Activated T-cell treated with anti-CD3 and anti-CD28 coated beads for 48 hours (primary cell): ENCODE results near the gene CFAP141.
"Not testable (repeated sequence)": the region's sequence is repeated elsewhere in the genome, so short reads cannot be mapped to it uniquely, and the experiment has no call there.

ENCODE experiments used
- DNase-seq: peaks from one replicate; pipeline ENCODE4 v3.0.0-alpha.2; 2020; ENCODE audit warnings: low read depth

The CFAP141 gene

DNA sequence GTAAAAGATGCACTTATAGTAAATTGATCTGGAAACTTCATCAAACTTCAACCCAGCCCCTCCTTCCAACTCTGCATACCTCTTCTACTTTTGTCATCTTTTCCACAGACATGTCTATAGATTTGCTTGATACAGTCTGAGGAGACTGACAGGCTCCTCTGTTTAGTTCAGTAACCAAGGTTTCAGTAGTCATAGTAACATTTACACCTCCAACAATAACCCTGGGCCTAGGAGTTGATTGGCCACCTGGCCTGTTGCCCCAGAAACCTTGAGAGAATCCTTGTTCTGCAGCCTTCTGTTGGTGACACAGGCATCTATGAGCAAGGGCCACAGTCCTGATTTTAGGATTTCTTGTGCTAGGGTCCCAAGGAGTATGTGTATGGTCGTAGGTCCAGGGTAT lies at the start of gene CFAP141:
Gene CFAP141 (minus strand): TSS at position 138 of the 400 bp plus-strand sequence. CDS start 26 bp downstream, at position 112.
- DNase-seq: no peak

DNA sequence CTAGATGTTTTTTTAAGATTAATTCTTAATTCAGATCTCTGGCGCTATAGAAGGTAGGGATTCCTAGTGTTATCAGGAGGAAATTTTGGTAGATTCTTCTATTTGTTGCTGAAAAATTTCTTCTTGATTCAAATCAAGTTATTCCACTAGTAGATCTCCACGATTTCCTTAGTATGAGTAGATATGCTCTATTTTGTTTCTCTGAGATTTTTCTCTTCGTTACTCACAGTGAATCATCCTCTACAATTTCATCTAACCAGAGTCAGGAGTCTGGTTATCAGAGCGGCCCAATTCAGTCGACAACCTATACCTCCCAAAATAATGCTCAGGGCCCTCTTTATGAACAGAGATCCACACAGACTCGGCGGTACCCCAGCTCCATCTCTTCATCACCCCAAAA lies 47.5 kb upstream of the CFAP141 start:
- no peak for DNase-seq

DNA sequence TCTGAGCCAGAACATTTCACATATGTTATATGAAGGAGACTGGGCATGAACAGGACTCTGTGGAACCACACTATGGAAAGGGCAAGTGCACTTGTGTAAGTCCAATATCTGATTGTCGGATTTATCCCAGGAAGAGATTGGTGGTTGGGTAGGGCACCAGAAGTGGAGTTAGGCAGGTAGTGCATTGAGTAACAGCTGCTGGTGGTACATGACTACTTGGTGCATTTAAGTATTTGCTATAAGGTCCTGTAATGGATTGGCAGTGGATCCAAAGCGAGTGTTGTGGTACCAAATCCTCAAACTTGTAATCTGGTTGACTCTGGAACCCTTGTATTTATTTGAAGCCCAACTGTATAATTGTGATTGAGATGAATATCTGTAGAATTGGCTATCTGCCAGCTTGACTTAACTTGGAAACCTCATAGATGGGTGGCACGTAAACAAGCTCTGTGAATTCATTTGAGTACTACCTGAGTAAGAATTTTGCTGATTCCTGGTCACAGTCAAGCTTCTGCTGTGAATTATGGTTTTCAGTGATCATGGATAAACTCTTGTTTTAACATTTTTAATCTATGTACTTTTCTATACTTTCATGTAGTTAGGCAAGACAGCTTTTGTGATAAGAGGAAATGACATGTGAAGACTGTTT lies 35.7 kb upstream of the CFAP141 start:
- no peak for DNase-seq

DNA sequence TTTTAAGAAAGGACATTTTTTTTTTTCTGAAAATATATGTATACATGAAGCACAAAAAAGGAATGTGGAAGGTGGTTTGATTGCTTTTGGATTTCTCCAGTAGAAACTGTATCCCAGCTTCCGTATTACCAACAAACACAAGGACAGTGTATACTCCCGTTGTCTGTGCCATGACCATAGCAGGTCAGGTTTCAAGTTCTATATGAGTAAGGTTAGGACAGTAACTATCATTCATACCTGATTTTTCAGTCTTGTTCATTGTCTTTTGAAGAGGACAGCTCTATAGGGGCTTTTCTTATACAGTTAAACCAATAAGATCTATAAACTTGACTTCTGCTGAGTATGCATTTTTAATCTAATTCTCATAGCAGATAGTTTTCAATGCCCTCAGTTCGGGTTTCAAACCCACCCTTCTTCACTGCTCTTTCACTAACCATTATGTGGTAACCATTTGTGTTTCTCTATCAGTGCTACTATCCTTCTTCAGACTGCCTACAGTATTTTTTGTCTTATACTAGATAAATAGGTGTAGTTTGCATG lies 34.2 kb upstream of the CFAP141 start:
- DNase-seq: no peak

DNA sequence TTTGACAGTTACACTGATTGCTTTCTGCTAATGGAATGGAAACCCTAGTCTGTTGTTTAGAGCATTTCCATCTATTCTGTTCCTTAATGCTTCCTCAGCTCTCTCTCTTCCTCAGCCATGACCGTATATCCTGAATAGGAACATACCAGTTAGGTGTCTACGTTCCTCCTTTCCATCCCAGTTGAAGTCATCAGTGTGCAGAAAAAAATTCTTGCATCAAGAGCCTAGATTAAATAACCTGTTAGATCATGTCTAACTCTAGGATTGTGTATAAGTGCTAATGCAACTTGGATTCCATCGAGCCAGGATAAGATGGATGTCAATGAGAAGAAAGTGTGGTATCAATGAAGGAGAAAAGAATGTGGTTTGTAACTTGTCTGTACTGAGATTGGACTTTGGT lies 33.4 kb upstream of the CFAP141 start:
- DNase-seq: no peak

DNA sequence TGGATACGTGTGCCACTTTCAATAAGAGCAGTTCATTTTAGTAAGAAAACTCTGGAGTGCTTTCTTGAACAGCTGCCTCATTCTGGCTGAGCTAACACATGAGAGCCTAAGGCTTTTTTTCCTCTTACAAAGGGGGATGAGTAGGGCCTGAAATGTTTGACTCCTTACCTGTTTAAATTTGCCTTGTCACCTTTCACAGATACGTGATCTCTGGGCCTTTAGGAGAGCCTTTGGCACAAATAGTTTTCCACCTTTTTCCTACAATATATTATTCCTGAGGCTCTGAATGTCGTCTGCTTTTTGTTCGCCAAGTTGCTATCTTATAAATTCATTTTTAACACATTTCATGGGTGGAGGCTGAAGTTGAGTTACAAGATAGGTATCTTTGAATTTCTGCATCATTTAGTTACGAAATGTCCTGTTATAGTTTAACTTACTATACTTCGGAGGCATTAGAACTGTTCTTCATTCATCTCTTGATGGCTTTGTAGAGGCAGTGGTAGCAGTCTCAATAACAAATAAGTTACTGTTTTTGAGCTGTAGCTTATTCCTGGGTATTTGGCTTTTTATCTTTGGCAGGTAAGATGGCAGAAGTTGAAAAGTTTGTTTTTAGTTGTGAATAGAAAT lies 31.9 kb upstream of the CFAP141 start:
- DNase-seq: no peak

DNA sequence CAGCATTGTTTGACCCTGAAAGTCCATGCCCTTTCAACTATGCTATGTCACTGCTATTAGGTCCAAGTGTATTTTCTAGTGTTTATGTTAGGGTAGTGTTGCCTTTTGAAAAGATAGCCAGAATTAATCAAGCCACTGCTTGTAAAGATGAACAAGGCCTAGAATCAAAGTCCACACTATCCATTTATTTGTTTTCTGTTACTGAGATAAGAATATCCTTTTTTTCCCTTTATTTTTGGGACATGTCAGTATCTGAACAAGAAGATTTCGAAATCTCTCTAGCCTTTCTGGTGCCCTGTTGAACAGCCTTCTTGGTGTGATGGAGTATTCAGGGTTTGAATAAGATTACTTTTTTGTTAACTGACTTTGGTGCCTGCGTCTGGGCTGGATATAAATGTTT lies 31.3 kb upstream of the CFAP141 start:
- DNase-seq: no peak

DNA sequence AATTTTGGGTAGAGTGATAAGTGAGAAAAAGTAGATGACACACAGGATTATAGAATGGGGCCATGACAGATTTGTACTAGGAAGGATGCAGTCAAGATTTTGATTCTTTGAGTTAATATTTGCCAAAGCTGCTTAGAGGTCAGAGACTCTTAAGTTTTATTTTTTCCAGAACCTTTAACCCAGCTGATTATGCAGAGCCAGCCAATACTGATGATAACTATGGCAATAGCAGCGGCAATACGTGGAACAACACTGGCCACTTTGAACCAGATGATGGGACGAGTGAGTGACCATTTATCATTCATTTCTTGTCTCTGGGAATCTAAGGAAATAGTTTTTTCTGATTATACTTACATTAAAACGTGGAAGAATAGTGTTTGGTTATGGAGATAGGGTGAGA lies 30.7 kb upstream of the CFAP141 start:
- DNase-seq: no peak

DNA sequence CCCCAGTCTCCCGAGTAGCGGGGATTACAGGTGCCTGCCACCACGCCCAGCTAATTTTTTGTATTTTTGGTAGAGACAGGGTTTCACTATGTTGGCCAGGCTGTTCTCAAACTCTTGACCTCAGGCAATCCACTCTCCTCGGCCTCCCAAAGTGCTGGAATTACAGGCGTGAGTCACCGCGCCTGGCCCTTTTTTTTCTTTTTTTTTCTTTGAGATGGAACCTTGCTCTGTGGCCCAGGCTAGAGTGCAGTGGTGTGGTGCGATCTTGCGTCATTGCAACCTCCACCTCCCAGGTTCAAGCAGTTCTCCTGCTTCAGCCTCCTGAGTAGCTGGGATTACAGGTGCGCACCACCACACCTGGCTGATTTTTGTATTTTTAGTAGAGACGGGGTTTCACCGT lies 27.0 kb upstream of the CFAP141 start:
- DNase-seq: not testable (repeated sequence)

DNA sequence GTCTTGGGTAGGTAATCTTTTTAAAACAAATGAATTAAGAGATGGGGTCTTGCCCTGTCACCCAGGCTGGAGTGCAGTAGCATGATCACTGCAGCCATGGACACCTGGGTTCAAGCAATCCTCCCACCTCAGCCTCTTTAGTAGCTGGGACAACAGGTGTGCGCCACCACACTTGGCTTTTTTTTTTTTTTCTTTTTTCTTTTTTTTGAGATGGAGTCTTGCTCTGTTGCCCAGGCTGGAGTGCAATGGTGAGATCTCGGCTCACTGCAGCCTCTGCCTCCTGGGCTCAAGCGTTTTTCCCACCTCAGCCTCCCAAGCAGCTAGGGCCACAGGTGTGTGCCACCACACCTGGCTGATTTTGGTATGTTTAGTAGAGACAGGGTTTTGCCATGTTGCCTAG lies 25.0 kb upstream of the CFAP141 start:
- DNase-seq: not testable (repeated sequence)

DNA sequence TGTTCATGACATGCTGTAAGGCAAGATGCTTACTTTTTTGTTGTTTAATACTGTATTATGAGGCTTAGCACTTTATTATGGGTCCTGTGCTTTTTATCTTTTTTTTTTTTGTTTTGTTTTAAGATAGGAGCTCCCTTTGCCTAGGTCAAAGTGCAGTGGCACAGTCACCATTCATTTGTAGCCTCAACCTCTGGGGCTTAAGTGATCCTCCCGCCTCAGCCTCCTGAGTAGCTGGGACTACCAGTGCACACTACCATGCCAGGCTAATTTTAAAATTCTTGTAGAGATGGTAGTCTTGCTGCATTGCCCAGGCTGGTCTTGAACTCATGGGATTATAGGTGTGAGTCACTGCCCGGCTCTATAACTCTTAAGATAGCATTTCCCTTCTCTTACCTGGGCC lies 19.2 kb upstream of the CFAP141 start:
- DNase-seq: no peak

DNA sequence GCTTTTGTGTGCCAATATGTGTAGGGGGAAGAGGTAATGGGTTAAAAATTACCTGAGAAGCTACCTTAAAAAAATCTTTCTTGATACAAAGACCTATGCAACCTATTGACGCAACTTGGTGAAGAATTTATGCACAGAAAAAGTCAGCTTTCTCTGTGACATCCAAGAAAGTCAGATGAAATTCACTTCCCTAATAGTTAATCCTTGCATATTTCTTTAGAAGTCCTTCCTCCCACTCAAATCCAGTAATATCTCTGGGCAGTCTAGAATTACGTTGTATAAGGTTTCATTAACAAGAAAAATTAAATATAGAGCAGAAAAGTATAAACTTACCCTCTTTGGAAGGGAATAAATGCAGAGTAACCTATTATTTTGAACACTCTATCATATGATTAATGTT lies 17.5 kb upstream of the CFAP141 start:
- no peak for DNase-seq

DNA sequence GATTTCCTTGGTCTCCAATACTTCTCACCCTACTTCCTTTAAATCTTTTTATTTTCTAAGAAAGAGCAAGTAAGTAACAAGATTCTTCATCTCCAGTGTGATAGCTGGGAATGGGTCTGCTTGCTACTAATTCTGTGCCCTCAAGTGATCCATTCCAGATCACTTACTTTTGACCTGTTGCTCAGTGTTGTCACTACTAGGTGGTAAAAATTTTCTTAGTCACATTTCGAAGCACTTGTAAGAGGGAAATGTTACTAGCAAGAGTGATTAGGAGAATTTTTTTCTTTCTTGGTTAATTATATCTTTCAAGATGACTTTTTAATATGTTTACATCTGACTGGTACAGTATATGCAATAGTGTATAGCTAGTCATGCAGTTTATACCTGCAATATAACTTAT lies 16.8 kb upstream of the CFAP141 start:
- no peak for DNase-seq

DNA sequence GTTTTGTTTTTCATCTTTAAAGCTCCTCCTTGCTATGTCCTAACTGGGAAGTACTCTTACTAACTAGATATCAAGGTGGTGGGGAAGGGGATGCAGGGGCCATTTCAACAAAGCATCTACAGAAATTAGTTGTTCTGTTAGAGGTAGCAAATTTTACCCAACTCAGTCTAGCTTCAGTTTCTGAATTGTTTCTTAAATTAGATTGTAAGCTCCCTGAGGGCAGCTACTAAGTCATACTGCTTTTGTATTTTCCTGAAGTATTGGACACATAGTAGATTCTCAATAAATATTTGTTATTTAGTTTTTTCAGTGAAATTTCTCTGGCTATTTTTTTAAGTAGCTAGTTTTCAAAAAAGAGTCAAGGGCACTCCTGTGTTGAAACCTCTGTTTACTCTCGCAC lies 16.4 kb upstream of the CFAP141 start:
- no peak for DNase-seq

DNA sequence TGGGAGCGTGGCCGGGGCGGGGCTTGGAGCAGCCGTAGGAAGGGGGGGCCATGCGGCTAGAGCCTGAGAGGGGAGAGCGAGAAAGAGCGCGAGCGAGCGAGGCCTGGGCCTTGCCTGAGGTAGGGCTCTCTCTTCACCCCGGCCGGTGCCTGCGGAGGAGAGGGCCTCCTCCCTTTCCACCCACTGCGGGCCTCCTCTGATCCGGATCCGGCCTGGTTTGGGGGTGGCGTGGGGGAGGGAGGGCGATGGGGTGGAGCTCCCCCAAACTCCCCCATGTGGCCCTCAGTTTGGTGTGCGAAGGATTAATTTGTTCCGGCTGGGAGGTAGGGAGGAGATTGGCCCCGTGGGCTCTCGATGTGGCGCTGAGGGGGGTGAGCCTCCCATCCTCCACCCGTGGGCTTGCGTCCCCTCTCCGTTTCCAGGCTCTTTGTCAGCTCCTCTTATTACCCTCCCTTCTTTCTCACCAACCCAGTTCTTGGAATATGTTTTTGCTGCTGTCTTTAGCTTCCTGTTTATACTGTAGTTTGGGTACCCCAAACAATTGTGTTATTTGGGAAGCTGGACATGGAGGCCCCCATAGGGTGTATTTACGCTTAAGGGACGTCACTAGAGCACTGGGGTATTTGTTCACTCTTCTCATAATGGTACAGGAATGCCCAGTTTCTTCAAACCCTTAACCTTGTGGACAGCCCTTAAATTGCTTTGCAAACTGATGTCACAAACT lies 15.3 kb upstream of the CFAP141 start:
- peak; percentile 36 for DNase-seq

DNA sequence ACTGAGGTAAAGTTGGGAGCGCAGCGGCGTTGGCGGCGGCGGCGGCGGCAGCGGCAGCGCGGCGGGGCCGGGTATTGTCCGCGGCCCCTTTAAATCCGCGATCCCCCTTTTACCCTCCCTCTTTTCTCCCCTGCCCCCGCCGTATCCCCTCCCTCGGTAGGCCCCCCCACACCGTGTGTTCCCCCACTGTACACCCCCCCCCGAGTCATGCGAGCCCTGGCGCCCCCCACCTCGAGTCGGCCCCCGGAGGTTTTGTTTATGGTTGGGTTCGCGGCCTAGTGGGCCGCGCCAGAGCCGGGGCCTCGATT lies 14.8 kb upstream of the CFAP141 start:
- DNase-seq: no peak

DNA sequence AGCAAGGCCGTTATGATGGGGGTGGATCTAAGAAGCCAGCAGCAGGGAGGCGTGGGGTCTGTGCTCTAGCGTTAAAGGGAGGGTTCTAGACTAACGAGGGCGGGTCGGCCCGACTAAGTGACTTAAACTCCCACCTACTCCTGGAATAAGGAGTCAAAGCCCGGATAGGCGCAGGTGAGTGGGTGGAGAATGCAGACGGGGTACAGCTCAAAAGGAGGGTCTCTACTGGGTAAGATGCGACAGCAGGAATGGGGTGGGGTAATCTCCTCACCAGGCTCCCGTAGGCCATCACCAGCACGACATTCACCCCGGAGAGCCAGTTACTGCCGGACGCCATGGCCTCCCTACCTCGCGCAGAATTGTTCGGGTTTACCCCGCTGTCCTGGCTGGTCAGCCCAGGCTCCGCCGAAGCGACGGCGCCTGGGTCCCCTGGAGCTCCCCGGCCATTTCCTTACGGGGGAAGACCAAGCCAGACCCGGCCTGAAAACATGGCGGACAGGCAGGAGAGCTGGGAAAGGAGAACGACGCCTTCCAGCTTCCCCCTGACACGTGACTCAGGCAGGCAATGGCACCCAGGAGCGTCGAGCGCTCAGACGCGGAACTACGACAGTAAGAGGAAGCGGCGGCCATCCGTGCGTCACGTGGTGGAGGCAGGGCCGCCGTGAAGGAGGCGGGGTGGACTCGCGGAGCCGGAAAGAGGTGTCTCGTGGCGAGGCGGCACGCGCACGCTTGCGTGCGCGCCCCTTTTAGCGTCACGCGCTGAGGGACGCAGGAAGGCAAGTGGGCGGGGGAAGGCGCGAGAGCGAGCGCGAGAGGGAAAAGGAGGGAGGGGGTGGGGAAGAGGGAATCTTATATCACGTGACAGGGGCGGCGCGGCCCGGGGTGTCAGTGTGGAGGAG lies 14.2 kb upstream of the CFAP141 start, which contains the start of gene UBAP2L:
Gene UBAP2L (plus strand): TSS at position 885 of the 899 bp plus-strand sequence. CDS start 4,169 bp downstream, outside the sequence.
- peak; percentile 99 for DNase-seq

DNA sequence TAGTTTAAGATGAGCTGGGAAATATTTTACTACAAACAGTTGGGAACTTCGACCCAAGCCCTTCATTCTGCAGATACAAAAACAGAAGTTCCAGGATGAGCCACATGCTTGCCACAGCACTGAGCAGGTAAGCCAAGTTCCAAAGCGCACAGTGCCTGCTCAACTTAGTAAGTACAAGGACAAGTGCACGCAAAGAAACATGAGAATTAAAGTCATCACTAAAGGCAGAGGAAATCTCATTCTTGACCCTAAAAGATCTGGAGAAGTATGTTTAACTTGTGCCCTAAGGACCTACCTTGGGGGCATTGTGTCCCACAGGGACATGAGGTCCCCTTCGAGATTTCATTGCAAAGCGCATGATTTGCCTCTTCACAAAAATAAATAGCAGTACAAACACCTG lies 13.4 kb upstream of the CFAP141 start:
- DNase-seq: no peak

DNA sequence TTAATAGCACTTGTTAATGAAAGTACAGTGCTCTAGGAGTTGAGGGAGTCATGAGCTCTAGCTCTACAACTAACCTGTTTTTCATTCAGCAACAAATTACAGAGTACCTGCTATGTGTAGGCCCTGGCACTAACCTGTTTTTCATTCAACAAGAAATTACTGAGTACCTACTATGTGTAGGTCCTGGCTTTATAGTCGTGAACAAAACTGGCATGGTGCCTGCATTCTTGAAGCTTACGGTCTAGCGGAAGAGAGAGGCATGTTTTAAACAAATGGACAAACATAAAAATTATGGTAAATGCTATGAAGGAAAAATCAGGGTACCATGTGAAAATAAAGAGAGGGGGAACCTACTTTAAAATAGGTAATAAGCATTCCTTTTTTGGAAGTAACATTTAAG lies 12.4 kb upstream of the CFAP141 start:
- no peak for DNase-seq

DNA sequence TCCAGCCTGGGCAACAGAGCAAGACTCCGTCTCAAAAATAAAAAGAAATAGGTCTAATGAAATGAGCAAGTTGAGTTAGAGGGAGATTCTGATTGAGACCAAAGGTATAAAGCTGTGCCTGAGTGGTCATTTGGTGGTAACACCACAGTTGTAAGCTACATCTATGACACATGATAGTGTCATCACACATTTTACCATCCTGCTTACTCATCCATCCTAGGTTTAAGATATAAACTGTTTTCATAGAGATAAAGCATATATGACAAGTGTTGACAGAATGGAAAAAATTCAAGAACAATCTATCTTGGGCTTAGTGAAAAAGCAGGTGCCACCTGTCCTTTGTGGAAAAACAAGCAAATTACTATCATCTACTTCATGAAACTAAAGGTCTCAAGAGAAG lies 7.1 kb upstream of the CFAP141 start:
- DNase-seq: no peak

DNA sequence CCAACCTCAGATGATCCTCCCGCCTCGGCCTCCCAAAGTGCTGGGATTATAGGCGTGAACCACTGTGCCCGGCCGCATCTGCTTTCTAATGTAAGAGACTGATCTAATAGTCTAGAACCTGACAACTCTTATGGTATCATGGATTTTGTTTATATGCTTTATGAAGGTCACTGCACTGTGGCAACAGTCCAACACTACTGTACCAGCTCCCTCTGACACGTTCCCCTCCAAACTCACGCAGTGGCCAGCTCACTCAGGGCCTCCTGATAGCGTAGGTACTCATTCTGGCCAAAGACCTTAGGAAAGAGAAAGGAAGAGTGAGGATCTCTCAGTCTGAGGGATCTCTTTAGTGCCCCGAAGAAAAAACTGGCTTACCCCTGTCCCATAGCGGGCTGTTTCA lies 6.0 kb upstream of the CFAP141 start:
- no peak for DNase-seq
